C4-2B (cell line): Measurements from ENCODE around the gene ZBTB20.

ENCODE experiments used
- ZFX ChIP-seq: fragments of 450-650 bp; IDR thresholded peaks from 2 replicates; pipeline ENCODE4 v1.6.1; 2017
- TF ChIP-seq, protein P1 (sequence below): fragments of 450-650 bp; conservative IDR thresholded peaks from 2 replicates; pipeline ENCODE4 v1.5.1; 2017; ENCODE audit warnings: mild to moderate bottlenecking

DNA sequence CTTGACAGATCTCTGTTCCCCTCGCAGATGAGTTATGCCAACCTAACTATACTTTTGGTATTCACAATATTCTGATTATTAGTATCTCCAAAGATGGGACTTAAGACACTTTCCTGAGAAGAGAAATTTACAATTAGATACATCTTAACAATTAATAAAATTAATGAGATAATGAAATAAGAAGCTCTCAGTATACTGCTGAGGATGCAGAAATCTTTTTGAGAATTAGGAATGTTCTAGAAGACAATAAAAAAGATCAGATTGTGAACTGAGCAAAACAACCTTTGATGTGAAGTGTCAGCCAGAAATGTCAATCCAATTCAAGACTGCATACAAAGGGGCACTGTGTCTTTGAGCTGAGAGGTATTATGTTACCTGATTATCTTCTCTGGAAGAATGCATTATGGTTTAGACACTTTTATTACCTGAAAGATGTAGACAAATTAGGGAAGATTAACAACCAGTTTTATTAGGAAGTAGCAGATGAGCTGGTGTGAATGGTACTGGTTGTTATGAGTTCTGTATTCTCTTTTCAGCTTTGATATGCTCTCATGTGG, 590.4 kb downstream of the ZBTB20 start:
- TF ChIP-seq, protein P1, sequence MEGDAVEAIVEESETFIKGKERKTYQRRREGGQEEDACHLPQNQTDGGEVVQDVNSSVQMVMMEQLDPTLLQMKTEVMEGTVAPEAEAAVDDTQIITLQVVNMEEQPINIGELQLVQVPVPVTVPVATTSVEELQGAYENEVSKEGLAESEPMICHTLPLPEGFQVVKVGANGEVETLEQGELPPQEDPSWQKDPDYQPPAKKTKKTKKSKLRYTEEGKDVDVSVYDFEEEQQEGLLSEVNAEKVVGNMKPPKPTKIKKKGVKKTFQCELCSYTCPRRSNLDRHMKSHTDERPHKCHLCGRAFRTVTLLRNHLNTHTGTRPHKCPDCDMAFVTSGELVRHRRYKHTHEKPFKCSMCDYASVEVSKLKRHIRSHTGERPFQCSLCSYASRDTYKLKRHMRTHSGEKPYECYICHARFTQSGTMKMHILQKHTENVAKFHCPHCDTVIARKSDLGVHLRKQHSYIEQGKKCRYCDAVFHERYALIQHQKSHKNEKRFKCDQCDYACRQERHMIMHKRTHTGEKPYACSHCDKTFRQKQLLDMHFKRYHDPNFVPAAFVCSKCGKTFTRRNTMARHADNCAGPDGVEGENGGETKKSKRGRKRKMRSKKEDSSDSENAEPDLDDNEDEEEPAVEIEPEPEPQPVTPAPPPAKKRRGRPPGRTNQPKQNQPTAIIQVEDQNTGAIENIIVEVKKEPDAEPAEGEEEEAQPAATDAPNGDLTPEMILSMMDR = no peak
- no peak for TF ChIP-seq ZFX
